ENCODE results near the gene CLNK. TPM values are rescaled to one million over a fixed set of nuclear protein-coding genes. Genes with fewer than 3 reads are reported as not detected.

The CLNK gene
- total and polyA plus RNA-seq, 2 of the 8 experiments (the other 6 are each of a cell fraction or from before 2014, with no cell fraction given): not detected

- no peak overlapping the region for H2BK5ac ChIP-seq (ENCODE audit: low read depth, low read length)
- H3K23me2 ChIP-seq (ENCODE audit: low read depth, low read length): no peaks in the 10 kb centered on the region; the same call in 1 of the 2 replicates
- no peak overlapping the region for H4K5ac ChIP-seq (ENCODE audit: insufficient read length, low read depth, low read length)
- no peak overlapping the region for H4K91ac ChIP-seq (replicated peaks; ENCODE audit: insufficient read length, low read length)
- H3K9ac ChIP-seq (replicated peaks in 1 of 4; ENCODE audit: extremely low read depth in 1 of 4, low read depth in 3 of 4, low read length in 3 of 4): no peak overlapping the region
- H3K4me1 ChIP-seq (replicated peaks in 1 of 4; ENCODE audit: control insufficient read depth in 3 of 4, insufficient read depth in 4 of 4, low read length in 3 of 4): no peaks in the 10 kb centered on the region
- H3K27ac ChIP-seq (ENCODE audit: low read depth, low read length): no peak overlapping the region
- H3K56ac ChIP-seq (replicated peaks; ENCODE audit: insufficient read length, low read depth, low read length): no peak overlapping the region
- no peak overlapping the region for H3K23ac ChIP-seq (ENCODE audit: insufficient read length)
- no peak overlapping the region for H2BK20ac ChIP-seq (ENCODE audit: low read length)
- no peak overlapping the region for H2BK120ac ChIP-seq (replicated peaks; ENCODE audit: low read depth, low read length)
- H3K79me2 ChIP-seq (ENCODE audit: control insufficient read depth in 1 of 2, insufficient read depth in 2 of 2, low read length in 2 of 2): no peaks in the 10 kb centered on the region
- H2BK15ac ChIP-seq (ENCODE audit: low read length): no peak overlapping the region
- H3K4ac ChIP-seq (replicated peaks; ENCODE audit: insufficient read length, low read depth, low read length): no peak overlapping the region
- H3K36me3 ChIP-seq (ENCODE audit: control insufficient read depth in 2 of 4, insufficient read depth in 4 of 4, low read length in 3 of 4): no peaks in the 10 kb centered on the region; a peak in 1 of 8 replicates
- no peak overlapping the region for H3K18ac ChIP-seq (ENCODE audit: extremely low read depth, low read length)
- H3K4me2 ChIP-seq (ENCODE audit: insufficient read depth in 1 of 2, low read depth in 2 of 2, low read length in 2 of 2): no peak overlapping the region
- CTCF ChIA-PET (ENCODE audit: partially characterized antibody): no interaction called here
- POLR2A ChIA-PET (ENCODE audit: partially characterized antibody): no interaction called here
- no peak overlapping the region for H2BK12ac ChIP-seq (ENCODE audit: low read depth, low read length)
- DNase-seq (ENCODE audit: low read depth in 1 of 2, low spot score in 2 of 2) (no peak), FAIRE-seq (no peak)
- no peak overlapping the region for H4K8ac ChIP-seq (ENCODE audit: extremely low read depth, insufficient read depth, low read length)
- H3K9me3 ChIP-seq (ENCODE audit: insufficient read depth in 2 of 2, low read depth in 1 of 2, low read length in 1 of 2): no peaks in the 10 kb centered on the region
- H2AFZ ChIP-seq (ENCODE audit: low read length): no peak overlapping the region; the same call in 1 of the 2 replicates
- H3K14ac ChIP-seq (ENCODE audit: insufficient read length): no peak overlapping the region
- no peaks in the 10 kb centered on the region for H3K27me3 ChIP-seq (replicated peaks in 1 of 4; ENCODE audit: control insufficient read depth in 3 of 4, extremely low read depth in 1 of 4, insufficient read depth in 3 of 4, low read length in 3 of 4)
- 93% methylated on average over 4 of the region's 4 CpGs; no CpG with 5 or more reads in 1 of the 2 experiments for WGBS, 2 experiments (ENCODE audit: extremely low coverage in 1 of 2, insufficient coverage in 1 of 2, insufficient read length in 1 of 2, insufficient replicate concordance in 2 of 2, low coverage in 1 of 2, low lambda C conversion rate in 2 of 2, missing lambda C conversion rate in 1 of 2)
- H4K20me1 ChIP-seq (replicated peaks in 1 of 2; ENCODE audit: control insufficient read depth in 1 of 2, insufficient read depth in 2 of 2, low read length in 2 of 2): no peaks in the 10 kb centered on the region
- no peak overlapping the region for H3K4me3 ChIP-seq (ENCODE audit: extremely low read depth in 1 of 4, insufficient read depth in 2 of 4, low read depth in 3 of 4, low read length in 4 of 4)
- H3K79me1 ChIP-seq (ENCODE audit: low read depth, low read length): no peaks in the 10 kb centered on the region
- H2AK5ac ChIP-seq (ENCODE audit: low read depth, low read length): no peak overlapping the region
- TF ChIP-seq CEBPB (IDR thresholded peaks at IDR 0.05; ENCODE audit: low read depth, low read length) (no peak), ATF2 (IDR thresholded peaks at IDR 0.05; ENCODE audit: low read length) (no peak), NANOG (IDR thresholded peaks at IDR 0.05; ENCODE audit: insufficient read depth, low read depth, low read length, poor library complexity, severe bottlenecking) (no peak), SIRT6 (IDR thresholded peaks at IDR 0.05; ENCODE audit: low read length) (no peak), CBX8 (IDR thresholded peaks at IDR 0.05; ENCODE audit: borderline replicate concordance, low read depth, low read length) (no peak), CHD1 (IDR thresholded peaks at IDR 0.05; ENCODE audit: low read depth, low read length) (no peak)
These were observed 11.7 kb upstream of the CLNK start for GRCh38 chr4:10696253-10696652.
